ENCODE measurements around the gene DNAH14. TPM values are rescaled to one million over a fixed set of nuclear protein-coding genes. Genes with fewer than 3 reads are reported as not detected.
A peak's percentile ranks its signal among the peaks of the same experiment; 100 is the strongest.

DNAH14 gene
- total and polyA plus RNA-seq, 9 of the 15 experiments (the other 6 are each of a cell fraction or from before 2014, with no cell fraction given), result 58.4 to 142 (median 98.4) TPM

- ATAC-seq (no peak), FAIRE-seq (no peak), DNase-seq (ENCODE audit: extremely low read depth in 1 of 4, low spot score in 3 of 4) (no peak)
- TF ChIP-seq ZNF146 (CRISPR knock-in tag; IDR thresholded peaks at IDR 0.05; ENCODE audit: unreplicated experiment) (no peak), REST (IDR thresholded peaks at IDR 0.05; ENCODE audit: borderline replicate concordance) (no peak), REST (CRISPR knock-in tag; IDR thresholded peaks at IDR 0.05; ENCODE audit: low read depth) (no peak), XRCC4 (IDR thresholded peaks at IDR 0.05; ENCODE audit: extremely low read depth, insufficient read depth, insufficient read length) (no peak), YY1 (IDR thresholded peaks at IDR 0.05; ENCODE audit: borderline replicate concordance in 1 of 3, control insufficient read depth in 1 of 3, extremely low read depth in 1 of 3, insufficient read depth in 3 of 3, insufficient read length in 1 of 3, insufficient replicate concordance in 2 of 3, low read depth in 1 of 3, low read length in 2 of 3) (peak in 1 of 3 experiments; percentile 72), PATZ1 (CRISPR knock-in tag; IDR thresholded peaks at IDR 0.05; ENCODE audit: borderline replicate concordance) (no peak)
- H3K36me3 ChIP-seq (ENCODE audit: control insufficient read depth, insufficient read depth, low read length), result no peaks in the 10 kb centered on the region
- H3K4me1 ChIP-seq (replicated peaks in 1 of 2; ENCODE audit: control insufficient read depth in 2 of 2, insufficient read depth in 2 of 2, low read length in 2 of 2), result no peaks in the 10 kb centered on the region
- no peak overlapping the region for H3K27ac ChIP-seq (ENCODE audit: extremely low read depth, low read depth, low read length)
- peak overlapping the region; percentile 30; the same call in 1 of the 2 replicates for H2AFZ ChIP-seq (ENCODE audit: low read depth, low read length)
- in situ Hi-C loops (cut with MboI), result no loop called here
- H3K9me1 ChIP-seq (ENCODE audit: control insufficient read depth, insufficient read depth, low read length), result no peaks in the 10 kb centered on the region
- intact Hi-C loops (cut with micrococcal nuclease), result loop anchor here (10.0 kb wide), 2 partner anchors 589 to 1219 kb away; partner anchors contain the start of gene NVL
- POLR2A ChIA-PET, result interaction anchor here (0.6 to 0.7 kb wide), 2 partner anchors 246 to 427 kb away, joined by 3 to 6 read pairs; no protein-coding TSS in a partner anchor
- H3K9me3 ChIP-seq (replicated peaks; ENCODE audit: control insufficient read depth, insufficient read depth, low read depth, low read length), result no peaks in the 10 kb centered on the region
- H3K79me2 ChIP-seq (ENCODE audit: control insufficient read depth, insufficient read depth, low read length), result no peaks in the 10 kb centered on the region
- WGBS (ENCODE audit: insufficient coverage, low coverage, missing lambda C conversion rate), result 27% methylated on average over 4 of the region's 4 CpGs
- CTCF ChIA-PET (ENCODE audit: low intra/inter-chr PET ratio), result interaction anchor here (2.1 kb wide), 1 partner anchor 410 kb away, joined by 10 read pairs; no protein-coding TSS in a partner anchor
- H3K9ac ChIP-seq (ENCODE audit: insufficient read depth in 1 of 2, low read depth in 2 of 2, low read length in 2 of 2), result no peak overlapping the region
- no peaks in the 10 kb centered on the region for H4K20me1 ChIP-seq (replicated peaks; ENCODE audit: control insufficient read depth, insufficient read depth, low read length)
- H3K4me3 ChIP-seq, result no peak overlapping the region
- BruUV-seq (replicated peaks), result no TSS peak
- peaks cover 9 to 16% of the 10 kb centered on the region in 2 experiments for H3K27me3 ChIP-seq (ENCODE audit: control insufficient read depth in 2 of 2, insufficient read depth in 2 of 2, low read length in 2 of 2)
- no peak overlapping the region for H3K4me2 ChIP-seq (ENCODE audit: insufficient read depth, low read length)
Measured at GRCh38 chr1:224923726-224924125, 5.7 kb upstream of the DNAH14 start.

All from K562 (cell line).